ENCODE data around the gene AARS1. TPM values are rescaled to one million over a fixed set of nuclear protein-coding genes. Genes with fewer than 3 reads are reported as not detected.
"Not testable (repeated sequence)": the region's sequence is repeated elsewhere in the genome, so short reads cannot be mapped to it uniquely, and the experiment has no call there.

Gene AARS1
- total and polyA plus RNA-seq, 2 experiments from 2014 or later, result 73.8 to 79.5 TPM

- peak within 1 kb of the TSS; percentile 90 for H3K4me3 ChIP-seq
- H3K9me2 ChIP-seq (replicated peaks; ENCODE audit: insufficient read depth), result no peaks in the 10 kb centered on the region
- peaks cover 15% of the 10 kb centered on the region for H3K4me1 ChIP-seq (ENCODE audit: insufficient read depth)
- 4% methylated on average over 65 of the region's 65 CpGs for WGBS (ENCODE audit: low lambda C conversion rate, missing lambda C conversion rate)
- peak within 1 kb of the TSS; percentile 97 for H3K4me2 ChIP-seq
- no peaks in the 10 kb centered on the region for H3K36me3 ChIP-seq (replicated peaks; ENCODE audit: insufficient read depth, low read depth)
- H3K27me3 ChIP-seq, result no peaks in the 10 kb centered on the region
- peaks cover 30% of the 10 kb centered on the region for H4K20me1 ChIP-seq (ENCODE audit: insufficient read depth, poor library complexity, severe bottlenecking)
- TF ChIP-seq EZH2phosphoT487 (IDR thresholded peaks at IDR 0.05; ENCODE audit: low read depth, severe bottlenecking, unreplicated experiment) (no peak), EZH2 (IDR thresholded peaks at IDR 0.05; ENCODE audit: borderline replicate concordance) (no peak)
- TF ChIP-seq, protein P1, sequence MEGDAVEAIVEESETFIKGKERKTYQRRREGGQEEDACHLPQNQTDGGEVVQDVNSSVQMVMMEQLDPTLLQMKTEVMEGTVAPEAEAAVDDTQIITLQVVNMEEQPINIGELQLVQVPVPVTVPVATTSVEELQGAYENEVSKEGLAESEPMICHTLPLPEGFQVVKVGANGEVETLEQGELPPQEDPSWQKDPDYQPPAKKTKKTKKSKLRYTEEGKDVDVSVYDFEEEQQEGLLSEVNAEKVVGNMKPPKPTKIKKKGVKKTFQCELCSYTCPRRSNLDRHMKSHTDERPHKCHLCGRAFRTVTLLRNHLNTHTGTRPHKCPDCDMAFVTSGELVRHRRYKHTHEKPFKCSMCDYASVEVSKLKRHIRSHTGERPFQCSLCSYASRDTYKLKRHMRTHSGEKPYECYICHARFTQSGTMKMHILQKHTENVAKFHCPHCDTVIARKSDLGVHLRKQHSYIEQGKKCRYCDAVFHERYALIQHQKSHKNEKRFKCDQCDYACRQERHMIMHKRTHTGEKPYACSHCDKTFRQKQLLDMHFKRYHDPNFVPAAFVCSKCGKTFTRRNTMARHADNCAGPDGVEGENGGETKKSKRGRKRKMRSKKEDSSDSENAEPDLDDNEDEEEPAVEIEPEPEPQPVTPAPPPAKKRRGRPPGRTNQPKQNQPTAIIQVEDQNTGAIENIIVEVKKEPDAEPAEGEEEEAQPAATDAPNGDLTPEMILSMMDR (IDR thresholded peaks at IDR 0.05; ENCODE audit: poor library complexity), result peak; percentile 85
- H3K27ac ChIP-seq, result peak within 1 kb of the TSS; percentile 96
- H3K79me2 ChIP-seq, result peaks cover 39% of the 10 kb centered on the region
- peak; percentile 96 for DNase-seq (ENCODE audit: low spot score)
- peak within 1 kb of the TSS; percentile 79 for H2AFZ ChIP-seq
- no peaks in the 10 kb centered on the region for H3K9me3 ChIP-seq (ENCODE audit: low read depth)
These were observed 37.5 kb downstream of the AARS1 start, which contains the start of gene EXOSC6 for GRCh38 chr16:70251629-70252354. Gene EXOSC6 (minus strand): TSS chr16:70251940. CDS start chr16:70251900, 40 bp downstream.

- Histone ChIP-seq H3K4me2 (peak overlapping the region; percentile 97), H3K9me3 (ENCODE audit: low read depth) (no peaks in the 10 kb centered on the region), H3K9me2 (replicated peaks; ENCODE audit: insufficient read depth) (no peaks in the 10 kb centered on the region), H3K4me1 (ENCODE audit: insufficient read depth) (peaks cover 15% of the 10 kb centered on the region), H3K27me3 (no peaks in the 10 kb centered on the region), H3K27ac (peak overlapping the region; percentile 74), H4K20me1 (ENCODE audit: insufficient read depth, poor library complexity, severe bottlenecking) (peaks cover 30% of the 10 kb centered on the region), H3K36me3 (replicated peaks; ENCODE audit: insufficient read depth, low read depth) (no peaks in the 10 kb centered on the region), H3K79me2 (peaks cover 41% of the 10 kb centered on the region), H2AFZ (no peak overlapping the region), H3K4me3 (peak overlapping the region; percentile 79)
- DNase-seq (ENCODE audit: low spot score), result peak; percentile 72
- TF ChIP-seq, protein P1 (IDR thresholded peaks at IDR 0.05; ENCODE audit: poor library complexity), result peak; percentile 12
- no peak for TF ChIP-seq EZH2 (IDR thresholded peaks at IDR 0.05; ENCODE audit: borderline replicate concordance)
- 6% methylated on average over 62 of the region's 92 CpGs for WGBS (ENCODE audit: low lambda C conversion rate, missing lambda C conversion rate)
These were observed 38.3 kb downstream of the AARS1 start for GRCh38 chr16:70250748-70251628.

DNA sequence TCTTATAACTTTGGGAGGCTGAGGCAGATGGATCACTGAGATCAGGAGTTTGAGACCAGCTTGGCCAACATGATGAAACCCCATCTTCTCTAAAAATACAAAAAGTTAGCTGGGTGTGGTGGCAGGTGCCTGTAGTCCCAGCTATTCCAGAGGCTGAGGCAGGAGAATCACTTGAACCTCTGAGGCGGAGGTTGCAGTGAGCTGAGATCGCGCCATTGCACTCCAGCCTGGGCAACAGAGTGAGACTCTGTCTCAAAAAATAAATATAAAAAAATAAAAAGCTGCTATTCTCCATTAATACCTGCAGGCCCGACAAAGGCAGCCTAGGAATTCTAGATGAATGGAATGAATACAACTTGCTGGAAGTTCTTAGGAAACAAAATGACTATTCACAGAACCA, 39.6 kb downstream of the AARS1 start:
- not testable (repeated sequence) for H3K36me3 ChIP-seq (replicated peaks; ENCODE audit: insufficient read depth, low read depth); DNase-seq (ENCODE audit: low spot score); H3K27ac ChIP-seq; H3K9me3 ChIP-seq (ENCODE audit: low read depth); H3K4me3 ChIP-seq; H3K27me3 ChIP-seq; H3K9me2 ChIP-seq (replicated peaks; ENCODE audit: insufficient read depth); H2AFZ ChIP-seq
- Histone ChIP-seq H3K4me1 (ENCODE audit: insufficient read depth) (peaks cover 15% of the 10 kb centered on the region), H3K4me2 (peak overlapping the region; percentile 97), H3K79me2 (peaks cover 45% of the 10 kb centered on the region), H4K20me1 (ENCODE audit: insufficient read depth, poor library complexity, severe bottlenecking) (peaks cover 30% of the 10 kb centered on the region)
- WGBS (ENCODE audit: low lambda C conversion rate, missing lambda C conversion rate), result 97% methylated on average over 4 of the region's 4 CpGs

DNA sequence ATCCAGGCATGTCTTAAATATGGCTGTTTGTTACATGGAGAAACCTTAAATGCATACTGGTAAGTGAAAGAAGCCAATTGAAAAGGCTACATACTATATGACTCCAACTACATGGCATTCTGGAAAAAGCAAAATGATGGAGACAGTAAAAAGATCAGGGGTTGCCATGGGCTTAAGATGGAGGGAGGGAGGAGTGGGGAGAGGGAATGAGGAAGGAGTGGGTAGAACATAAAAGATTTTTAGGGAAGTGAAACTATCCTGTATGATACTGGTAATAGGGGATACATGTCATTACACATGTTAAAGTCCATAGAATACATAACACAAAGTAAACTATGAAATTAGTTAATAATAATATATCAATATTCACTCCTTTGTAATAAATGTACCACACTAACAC, 50.5 kb downstream of the AARS1 start:
- not testable (repeated sequence) for DNase-seq (ENCODE audit: low spot score); H3K4me1 ChIP-seq (ENCODE audit: insufficient read depth); H3K9me2 ChIP-seq (replicated peaks; ENCODE audit: insufficient read depth); H3K9me3 ChIP-seq (ENCODE audit: low read depth); H4K20me1 ChIP-seq (ENCODE audit: insufficient read depth, poor library complexity, severe bottlenecking); H3K4me3 ChIP-seq; H2AFZ ChIP-seq; H3K27me3 ChIP-seq; H3K4me2 ChIP-seq; H3K36me3 ChIP-seq (replicated peaks; ENCODE audit: insufficient read depth, low read depth); H3K27ac ChIP-seq; H3K79me2 ChIP-seq

GRCh38 chr16:70231831-70232230, 57.5 kb downstream of the AARS1 start:
- not testable (repeated sequence) for DNase-seq (ENCODE audit: low spot score); H3K27me3 ChIP-seq; H3K9me3 ChIP-seq (ENCODE audit: low read depth); H3K4me1 ChIP-seq (ENCODE audit: insufficient read depth); H4K20me1 ChIP-seq (ENCODE audit: insufficient read depth, poor library complexity, severe bottlenecking); H3K4me2 ChIP-seq; H3K36me3 ChIP-seq (replicated peaks; ENCODE audit: insufficient read depth, low read depth); H2AFZ ChIP-seq; H3K79me2 ChIP-seq; H3K4me3 ChIP-seq; H3K9me2 ChIP-seq (replicated peaks; ENCODE audit: insufficient read depth); H3K27ac ChIP-seq
- 96% methylated on average over 3 of the region's 3 CpGs for WGBS (ENCODE audit: low lambda C conversion rate, missing lambda C conversion rate)

- not testable (repeated sequence) for H3K4me2 ChIP-seq; H3K36me3 ChIP-seq (replicated peaks; ENCODE audit: insufficient read depth, low read depth); H3K27me3 ChIP-seq; H3K9me2 ChIP-seq (replicated peaks; ENCODE audit: insufficient read depth); H3K27ac ChIP-seq; H2AFZ ChIP-seq; H3K79me2 ChIP-seq; H3K4me3 ChIP-seq; DNase-seq (ENCODE audit: low spot score); H3K4me1 ChIP-seq (ENCODE audit: insufficient read depth); H3K9me3 ChIP-seq (ENCODE audit: low read depth); H4K20me1 ChIP-seq (ENCODE audit: insufficient read depth, poor library complexity, severe bottlenecking)
These were observed 63.3 kb downstream of the AARS1 start for GRCh38 chr16:70226024-70226423.

All from hepatocyte (in vitro differentiated cells).